ENCODE results near the gene PTPN14.
"Not testable (repeated sequence)": the region's sequence is repeated elsewhere in the genome, so short reads cannot be mapped to it uniquely, and the experiment has no call there.

PTPN14 gene

GRCh38 chr1:214420833-214421232 is 130.6 kb downstream of the PTPN14 start:
- DNase-seq, result no peak

- peak; percentile 34 for DNase-seq
Observed at GRCh38 chr1:214420341-214420740, 131.1 kb downstream of the PTPN14 start.

- DNase-seq, result no peak
Observed at GRCh38 chr1:214419650-214420049, 131.8 kb downstream of the PTPN14 start.

- no peak for DNase-seq
Observed at GRCh38 chr1:214418391-214418790, 133.0 kb downstream of the PTPN14 start.

- DNase-seq, result no peak
Observed at GRCh38 chr1:214417545-214418210, 133.7 kb downstream of the PTPN14 start.

- no peak for DNase-seq
Observed at GRCh38 chr1:214416858-214417257, 134.5 kb downstream of the PTPN14 start.

- peak; percentile 9 for DNase-seq
Observed at GRCh38 chr1:214416417-214416816, 135.0 kb downstream of the PTPN14 start.

GRCh38 chr1:214415131-214415530 is 136.3 kb downstream of the PTPN14 start:
- no peak for DNase-seq

GRCh38 chr1:214414691-214415090 is 136.7 kb downstream of the PTPN14 start:
- no peak for DNase-seq

GRCh38 chr1:214413315-214413714 is 138.1 kb downstream of the PTPN14 start:
- no peak for DNase-seq

- no peak for DNase-seq
Observed at GRCh38 chr1:214404571-214405213, 146.7 kb downstream of the PTPN14 start.

GRCh38 chr1:214404154-214404553 is 147.2 kb downstream of the PTPN14 start:
- no peak for DNase-seq

- DNase-seq, result no peak
Observed at GRCh38 chr1:214403431-214403830, 148.0 kb downstream of the PTPN14 start.

- DNase-seq, result no peak
Observed at GRCh38 chr1:214402613-214403083, 148.8 kb downstream of the PTPN14 start.

GRCh38 chr1:214401666-214402065 is 149.7 kb downstream of the PTPN14 start:
- DNase-seq, result no peak

GRCh38 chr1:214400131-214400530 is 151.3 kb downstream of the PTPN14 start:
- DNase-seq, result no peak

- DNase-seq, result no peak
Observed at GRCh38 chr1:214398490-214398889, 152.9 kb downstream of the PTPN14 start.

GRCh38 chr1:214397497-214397896 is 153.9 kb downstream of the PTPN14 start:
- DNase-seq, result no peak

- no peak for DNase-seq
Observed at GRCh38 chr1:214396330-214396729, 155.1 kb downstream of the PTPN14 start.

- DNase-seq, result not testable (repeated sequence)
Observed at GRCh38 chr1:214394569-214394968, 156.8 kb downstream of the PTPN14 start.

GRCh38 chr1:214393086-214393485 is 158.3 kb downstream of the PTPN14 start:
- no peak for DNase-seq

- DNase-seq, result no peak
Observed at GRCh38 chr1:214391873-214392645, 159.3 kb downstream of the PTPN14 start.

GRCh38 chr1:214389734-214390133 is 161.7 kb downstream of the PTPN14 start:
- DNase-seq, result no peak

- no peak for DNase-seq
Observed at GRCh38 chr1:214386747-214387146, 164.7 kb downstream of the PTPN14 start.

Measured in NCI-H1105 (cell line).